HG03139 (cell line): Measurements from ENCODE around the gene COQ5.
"Not testable (repeated sequence)": the region's sequence is repeated elsewhere in the genome, so short reads cannot be mapped to it uniquely, and the experiment has no call there.

Experiments used
- ATAC-seq: cut with Tn5 transposase; IDR thresholded peaks from one replicate; pipeline ENCODE4 v1.9.1; 2021; ENCODE audit not compliant: unreplicated experiment

The COQ5 gene

GRCh38 chr12:120528861-120529525 lies at the start of gene COQ5:
Gene COQ5, minus strand, starts transcription at chr12:120529158. Its CDS starts 17 bp downstream, at chr12:120529141.
- peak; percentile 89 for ATAC-seq

GRCh38 chr12:120574106-120574505 lies 45.1 kb upstream of the COQ5 start:
- no peak for ATAC-seq

DNA sequence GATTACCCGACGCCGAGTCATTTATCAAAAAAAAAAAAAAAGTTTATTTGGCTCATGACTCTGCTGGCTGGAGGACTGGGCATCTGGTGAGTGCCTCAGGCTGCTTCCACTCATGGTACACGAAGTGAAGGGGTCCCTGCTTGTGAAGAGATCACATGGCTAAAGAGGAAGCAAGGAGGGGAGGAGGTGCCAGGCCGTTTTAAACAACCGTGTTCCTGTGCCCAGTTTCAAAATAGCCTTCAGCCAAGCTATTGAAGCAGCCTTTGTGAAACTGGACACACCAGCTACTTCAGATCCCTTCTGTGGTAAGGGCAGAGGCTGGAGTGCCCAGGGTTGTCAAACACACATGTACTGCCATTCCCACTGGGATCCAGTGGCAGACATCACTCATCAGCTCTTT lies 44.6 kb upstream of the COQ5 start:
- no peak for ATAC-seq

DNA sequence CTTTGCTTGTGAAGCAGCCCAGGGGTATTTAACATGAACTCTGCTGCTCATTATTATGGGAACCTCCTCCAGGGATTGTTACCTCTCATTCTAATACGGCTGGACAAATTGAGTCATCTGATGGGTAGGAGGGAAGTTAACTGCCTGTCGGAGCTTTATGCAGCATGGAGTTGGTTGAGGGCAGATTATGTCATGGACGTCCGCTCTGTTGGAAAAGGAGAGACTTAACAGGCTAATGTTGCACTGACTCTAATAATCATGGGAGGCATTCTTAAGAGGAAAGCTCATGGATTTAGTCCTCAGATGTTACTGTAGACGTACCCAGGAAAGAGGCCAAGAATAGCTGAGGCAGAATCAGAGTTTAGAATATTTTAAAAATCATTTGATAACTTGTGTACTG lies 42.3 kb upstream of the COQ5 start:
- ATAC-seq: no peak

DNA sequence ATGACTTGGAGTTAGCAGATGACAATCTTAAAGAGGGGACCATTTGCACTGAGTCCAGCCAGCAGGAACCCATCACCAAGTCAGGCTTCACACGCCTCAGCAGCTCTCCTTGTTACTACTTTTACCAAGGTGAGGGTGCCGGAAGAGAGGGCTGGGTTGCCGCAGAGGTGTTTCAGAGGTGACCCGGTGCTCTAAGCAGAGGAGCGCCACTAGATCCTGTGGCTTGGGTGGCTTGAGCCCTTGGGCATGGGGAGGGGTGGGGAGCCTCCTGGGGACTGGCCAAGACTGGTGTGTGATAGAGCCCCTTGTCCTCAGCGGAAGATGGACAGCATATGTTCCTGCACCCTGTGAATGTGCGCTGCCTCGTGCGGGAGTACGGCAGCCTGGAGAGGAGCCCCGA lies 34.5 kb upstream of the COQ5 start:
- ATAC-seq: no peak

DNA sequence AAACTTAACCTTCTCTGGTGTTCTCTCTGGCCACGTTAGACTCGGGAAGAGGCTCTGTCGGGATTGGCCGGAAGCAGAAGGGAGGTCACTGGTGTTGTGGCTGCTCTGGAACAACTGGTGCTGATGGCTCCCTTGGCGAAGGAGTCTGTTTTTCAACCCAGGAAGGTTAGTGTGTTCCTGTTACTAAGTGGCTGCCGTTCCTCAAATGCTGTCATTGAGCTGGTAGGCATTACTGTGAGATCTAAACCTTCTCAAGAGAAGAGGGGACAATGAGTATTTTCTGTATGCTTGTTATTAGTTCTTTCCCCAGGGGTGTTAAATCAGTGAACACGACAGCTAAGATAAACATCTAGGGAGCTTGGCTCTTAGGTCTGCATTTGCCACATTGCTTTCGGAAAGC lies 33.9 kb upstream of the COQ5 start:
- no peak for ATAC-seq

DNA sequence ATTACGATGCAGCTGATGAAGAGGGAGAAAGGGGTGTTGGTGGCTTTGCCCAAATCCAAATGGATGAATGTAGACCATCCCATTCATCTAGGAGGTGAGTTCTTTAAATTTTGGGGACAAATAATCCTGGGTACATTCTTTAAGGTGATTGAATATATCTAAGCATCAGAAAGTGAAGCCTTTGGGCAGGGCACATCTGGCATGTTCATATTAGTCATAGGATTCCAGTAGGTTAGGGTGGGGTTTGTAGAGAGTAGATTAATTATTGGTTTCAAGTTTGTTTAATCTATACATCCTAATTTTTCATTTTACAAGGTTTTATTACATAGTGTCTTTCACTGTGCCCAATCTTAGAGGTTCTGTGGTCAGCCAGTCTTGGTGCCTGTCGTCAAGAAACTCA lies 28.6 kb upstream of the COQ5 start:
- ATAC-seq: no peak

- ATAC-seq: no peak
Measured at GRCh38 chr12:120554678-120555077, 25.7 kb upstream of the COQ5 start.

DNA sequence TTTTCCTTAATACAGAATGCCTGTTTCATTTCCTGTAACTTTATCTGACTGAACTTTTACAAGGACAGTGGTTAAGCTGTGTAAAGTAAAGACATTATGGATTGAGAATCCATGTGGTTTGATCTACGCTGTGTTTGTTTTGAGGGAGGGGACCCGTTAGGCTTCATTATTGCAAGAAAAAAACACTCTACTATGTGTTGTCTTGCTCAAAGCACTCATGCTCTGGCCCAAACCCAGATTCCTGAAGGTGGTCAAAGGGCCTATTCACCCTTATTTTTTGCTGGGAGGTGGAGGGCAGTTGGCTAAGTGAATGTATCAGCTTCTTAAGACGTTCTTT lies 17.1 kb upstream of the COQ5 start:
- ATAC-seq: no peak

DNA sequence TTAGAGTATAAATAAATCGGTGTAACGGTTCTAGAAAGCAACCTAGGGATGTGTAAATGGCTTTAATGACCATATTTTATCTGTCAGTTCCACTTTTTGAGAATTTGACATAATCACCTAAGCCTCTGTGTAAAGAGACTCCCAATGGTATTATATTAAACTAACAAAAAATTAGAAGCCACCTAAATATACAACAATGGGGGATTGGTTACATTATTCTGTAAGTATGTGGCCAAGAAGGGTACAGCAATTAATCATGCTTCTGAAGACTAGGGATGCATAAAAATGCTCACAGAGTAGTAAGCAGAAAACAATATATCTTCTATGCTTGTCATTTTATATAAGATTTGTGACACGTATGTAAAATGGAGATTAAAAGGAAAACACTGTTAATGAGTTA lies 15.7 kb upstream of the COQ5 start:
- no peak for ATAC-seq

GRCh38 chr12:120542166-120542565 lies 13.2 kb upstream of the COQ5 start:
- no peak for ATAC-seq

- no peak for ATAC-seq
Measured at GRCh38 chr12:120540445-120540844, 11.5 kb upstream of the COQ5 start.

GRCh38 chr12:120539303-120539702 lies 10.3 kb upstream of the COQ5 start:
- ATAC-seq: no peak

DNA sequence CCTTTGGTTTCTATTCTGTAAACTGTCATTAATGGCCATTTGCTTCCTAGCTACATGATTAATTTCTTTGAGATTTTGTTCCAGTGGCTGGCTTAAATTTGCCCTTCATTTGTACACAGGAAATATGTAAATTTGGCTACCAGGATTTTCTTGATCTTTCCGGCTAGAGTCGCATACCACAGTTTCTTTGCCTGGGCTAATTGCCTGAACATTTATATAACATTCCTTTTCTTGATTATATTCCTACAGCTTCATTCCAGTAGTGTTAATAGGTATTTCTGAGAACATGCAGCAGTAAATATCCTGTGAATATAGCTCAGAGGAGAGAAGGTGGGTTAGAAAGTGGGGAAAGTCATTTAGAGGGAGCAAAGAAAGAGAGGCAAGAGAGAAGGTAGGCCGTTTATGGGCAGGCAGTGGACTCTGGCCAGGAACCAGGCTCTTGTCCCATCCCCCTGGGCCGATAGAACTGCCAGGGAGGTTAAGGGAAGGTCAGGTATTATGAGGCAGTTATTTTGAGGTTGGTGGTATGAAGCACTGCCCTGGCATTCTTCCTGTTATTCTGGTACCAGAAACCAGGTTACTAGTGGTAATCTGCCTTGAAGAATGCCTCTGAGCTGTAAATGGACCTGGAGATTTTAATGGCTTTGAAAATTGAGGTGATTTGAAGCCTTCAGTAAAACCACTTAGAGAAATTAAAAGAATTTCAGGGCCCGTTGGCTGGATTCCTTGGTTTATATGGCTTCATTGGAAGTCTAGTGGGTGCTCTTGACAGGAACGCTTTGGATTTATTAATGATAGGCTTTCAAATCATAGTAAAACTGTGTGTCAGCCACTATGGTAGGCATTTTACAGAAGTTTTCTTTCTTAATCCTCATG lies 9.6 kb upstream of the COQ5 start:
- ATAC-seq: no peak

DNA sequence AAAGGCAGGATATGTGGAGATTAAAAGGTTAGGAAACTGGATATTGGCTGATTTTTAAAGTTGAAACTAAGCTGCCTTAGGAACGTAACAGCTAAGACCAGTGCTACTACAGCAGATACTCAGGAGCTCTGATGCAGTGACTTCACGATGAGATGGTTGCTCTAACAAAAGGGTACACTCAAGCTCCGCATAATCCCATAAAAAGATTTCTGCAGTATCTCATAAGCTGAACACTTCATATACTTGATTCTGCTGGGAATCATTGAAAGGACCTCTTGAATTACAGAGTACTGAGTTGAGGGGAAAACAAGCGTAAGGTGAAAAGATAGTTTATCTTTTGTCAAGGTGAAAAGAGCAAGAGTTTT lies 8.9 kb upstream of the COQ5 start:
- ATAC-seq: no peak

DNA sequence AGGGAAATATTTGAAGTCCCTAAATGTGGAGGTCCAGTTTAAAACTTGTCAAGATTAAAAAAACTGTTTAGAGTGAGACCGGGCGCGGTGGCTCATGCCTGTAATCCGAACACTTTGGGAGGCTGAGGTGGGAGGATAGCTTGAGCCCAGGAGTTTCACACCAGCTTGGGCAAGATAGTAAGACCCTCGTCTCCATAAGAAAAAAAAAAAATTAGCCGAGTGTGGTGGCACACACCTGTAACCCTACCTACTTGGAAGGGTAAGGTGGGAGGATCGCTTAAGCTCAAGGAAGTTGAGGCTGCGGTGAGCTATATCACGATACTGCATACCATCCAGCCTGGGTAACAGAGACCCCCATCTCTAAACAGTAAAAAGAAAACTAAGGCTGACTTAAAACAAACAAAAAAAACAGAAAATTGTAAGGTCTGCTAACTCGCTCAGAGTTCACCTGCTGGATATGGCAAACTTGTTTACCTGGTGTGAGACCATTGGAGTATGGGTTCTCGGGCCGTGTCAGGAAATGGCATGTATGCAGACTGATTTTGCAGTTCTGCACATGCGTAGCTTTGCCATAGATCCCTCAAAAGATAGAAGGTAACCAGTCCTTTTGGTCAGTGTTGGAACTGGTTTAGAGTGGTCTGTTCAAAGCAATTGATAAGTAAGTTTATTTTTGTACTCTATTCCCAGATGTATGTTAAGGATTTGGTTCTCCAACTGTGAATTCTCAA lies 7.3 kb upstream of the COQ5 start:
- no peak for ATAC-seq

GRCh38 chr12:120534703-120535655 lies 6.0 kb upstream of the COQ5 start:
- ATAC-seq: peak; percentile 22

DNA sequence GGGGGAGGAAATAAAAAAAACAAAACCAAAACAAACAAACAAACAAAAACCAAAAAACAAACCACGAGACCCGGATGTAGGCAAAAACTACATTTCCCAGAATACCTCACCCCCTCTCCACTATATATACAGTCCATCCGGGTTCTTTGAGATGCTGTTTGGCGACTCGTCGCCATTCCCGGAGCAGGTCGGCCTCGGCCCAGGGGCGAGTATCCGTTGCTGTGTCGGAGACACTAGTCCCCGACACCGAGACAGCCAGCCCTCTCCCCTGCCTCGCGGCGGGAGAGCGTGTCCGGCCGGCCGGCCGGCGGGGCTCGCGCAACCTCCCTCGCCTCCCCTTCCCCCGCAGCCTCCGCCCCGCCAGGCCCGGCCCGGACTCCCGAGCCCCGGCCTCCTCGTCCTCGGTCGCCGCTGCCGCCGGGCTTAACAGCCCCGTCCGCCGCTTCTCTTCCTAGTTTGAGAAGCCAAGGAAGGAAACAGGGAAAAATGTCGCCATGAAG lies 5.3 kb upstream of the COQ5 start, which contains the start of gene RNF10:
TSS of gene RNF10 (plus strand) at position 154 of the 500 bp plus-strand sequence. CDS start 456 bp downstream, outside the sequence.
- ATAC-seq: peak; percentile 79

DNA sequence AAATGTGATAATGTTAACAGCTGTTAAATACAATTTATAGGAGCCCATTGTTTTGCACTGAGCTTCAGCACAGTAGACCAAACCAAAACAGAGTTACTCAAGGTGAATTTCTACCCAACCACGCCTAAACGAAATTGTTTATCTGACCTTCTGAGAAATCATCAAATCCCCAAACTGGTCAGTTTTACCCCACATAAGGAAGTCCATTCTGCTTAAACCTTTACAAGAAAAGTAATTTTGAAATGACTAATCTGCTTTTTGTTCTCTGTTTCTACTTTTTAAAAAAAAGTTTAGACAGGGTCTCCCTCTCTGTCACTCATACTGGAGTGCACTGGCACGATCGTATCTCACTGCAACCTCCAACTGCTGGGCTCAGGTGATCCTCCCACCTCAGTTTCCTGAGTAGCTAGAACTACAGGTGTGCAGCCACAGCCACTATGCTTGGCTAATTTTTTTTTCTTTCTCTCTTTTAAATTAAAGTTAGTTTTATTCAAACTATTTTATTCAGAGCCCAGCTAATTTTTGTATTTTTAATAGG lies 3.8 kb upstream of the COQ5 start:
- no peak for ATAC-seq

DNA sequence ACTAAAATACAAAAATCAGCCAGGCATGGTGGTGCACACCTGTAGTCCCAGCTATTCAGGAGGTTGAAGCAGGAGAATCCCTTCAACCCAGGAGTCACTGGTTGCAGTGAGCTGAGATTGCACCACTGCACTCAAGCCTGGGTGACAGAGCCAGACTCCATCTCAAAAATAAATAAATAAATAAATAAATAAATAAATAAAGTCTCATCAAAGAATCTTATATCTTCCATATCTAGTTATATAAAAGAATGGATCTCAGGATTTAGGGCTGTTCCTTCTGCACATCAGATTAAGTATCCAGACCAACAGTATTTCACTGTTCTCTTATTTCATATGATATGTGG lies 1.4 kb upstream of the COQ5 start:
- not testable (repeated sequence) for ATAC-seq
